Body of pancreas (tissue), 4 donors: ENCODE results near the gene ICE1. TPM values are rescaled to one million over a fixed set of nuclear protein-coding genes. Genes with fewer than 3 reads are reported as not detected.
"Not testable (repeated sequence)": the region's sequence is repeated elsewhere in the genome, so short reads cannot be mapped to it uniquely, and the experiment has no call there.

ENCODE experiments used
- ATAC-seq: fragments of 150-250 bp; one replicate; pipeline ENCODE4 v1.9.1; 2016
- DNase-seq, 4 donors: peaks; one replicate each; pipeline ENCODE4 v3.0.0-alpha.2; 2019
- H3K27ac ChIP-seq, 4 donors: fragments of 200-600 bp; sonication (generic); 1 replicate in 3 of 4; 2 replicates in 1 of 4; pipeline versions ENCODE4 v1.5.1 to v1.6.1; 2016 to 2019; ENCODE audit warnings: mild to moderate bottlenecking in 1 of 4, mixed read lengths in 1 of 4, moderate library complexity in 1 of 4
- H3K27me3 ChIP-seq, 2 donors: fragments of 200-600 bp; sonication (generic); one replicate each; pipeline ENCODE4 v1.6.0; 2016; ENCODE audit warnings: mild to moderate bottlenecking in 1 of 2
- H3K36me3 ChIP-seq, 2 donors: fragments of 200-600 bp; sonication (generic); replicated peaks in 1 of 2; 2 replicates each; pipeline ENCODE4 v1.5.1; 2016; ENCODE audit warnings: low read depth in 2 of 2; ENCODE audit not compliant: insufficient read depth in 1 of 2
- H3K4me1 ChIP-seq: fragments of 200-600 bp; sonication (generic); one replicate; pipeline ENCODE4 v1.6.0; 2016
- H3K4me3 ChIP-seq, 2 donors: fragments of 200-600 bp; sonication (generic); 1 replicate in 1 of 2; 2 replicates in 1 of 2; pipeline ENCODE4 v1.5.1; 2016 to 2019
- H3K9me3 ChIP-seq, 3 donors: fragments of 200-600 bp; sonication (generic); 1 replicate in 2 of 3; 2 replicates in 1 of 3; pipeline ENCODE4 v1.5.1; 2016
- POLR2A ChIP-seq, 3 donors: fragments of 450-650 bp; IDR thresholded peaks; one replicate each; pipeline ENCODE4 v1.6.1; 2016; ENCODE audit warnings: antibody characterized with exemption in 3 of 3, mild to moderate bottlenecking in 2 of 3
- WGBS, 2 donors: methylation state at CpG; one replicate each; pipeline ENCODE4 v1.1.5; 2017; 5-methylcytosine and 5-hydroxymethylcytosine counted together
- intact Hi-C: fragments of 100-400 bp; cut with DNase I; formaldehyde crosslinking; loops from one replicate; pipeline ENCODE4 v1.15.1; 2023
- total RNA-seq, 2 donors: library from RNA; depleted of rRNA; stranded (reverse); fragments of >200 nt; gene quantifications; one replicate each; pipeline ENCODE4 v1.1.0, GENCODE V29; 2016
- TF ChIP-seq, protein P1 (sequence below), 7 experiments: fragments of 450-650 bp in 4 of 7; fragments of 200-600 bp in 3 of 7; sonication (generic) in 3 of 7; IDR thresholded peaks; one replicate each; pipeline ENCODE4 v1.5.1; 2016 to 2019; ENCODE audit warnings: antibody characterized with exemption in 7 of 7

Gene ICE1
- total RNA-seq, 2 donors from 2014 or later, result 13.5 to 15.6 TPM

DNA sequence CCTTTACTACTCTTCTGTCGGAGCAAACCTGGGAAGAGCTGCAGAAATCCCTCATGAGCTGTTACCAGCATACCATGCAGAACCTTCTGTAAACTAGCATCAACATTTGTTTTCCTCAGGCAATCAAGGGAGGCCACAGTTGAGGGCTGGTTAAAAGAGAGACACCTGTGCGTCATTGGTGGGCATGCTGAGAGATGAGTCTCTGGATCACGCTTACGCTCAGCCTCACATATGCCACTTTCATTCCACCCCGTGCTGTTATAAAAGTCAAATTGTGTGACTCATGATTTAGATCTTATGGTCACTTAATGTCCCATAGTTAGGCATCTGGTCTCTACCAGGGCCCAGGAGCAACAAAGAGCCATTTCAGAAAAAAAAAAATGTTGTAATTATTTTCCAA, 18.1 kb upstream of the ICE1 start:
- no peaks in the 10 kb centered on the region for H3K4me1 ChIP-seq
- TF ChIP-seq POLR2A (IDR thresholded peaks at IDR 0.05), result no peak
- TF ChIP-seq, protein P1, sequence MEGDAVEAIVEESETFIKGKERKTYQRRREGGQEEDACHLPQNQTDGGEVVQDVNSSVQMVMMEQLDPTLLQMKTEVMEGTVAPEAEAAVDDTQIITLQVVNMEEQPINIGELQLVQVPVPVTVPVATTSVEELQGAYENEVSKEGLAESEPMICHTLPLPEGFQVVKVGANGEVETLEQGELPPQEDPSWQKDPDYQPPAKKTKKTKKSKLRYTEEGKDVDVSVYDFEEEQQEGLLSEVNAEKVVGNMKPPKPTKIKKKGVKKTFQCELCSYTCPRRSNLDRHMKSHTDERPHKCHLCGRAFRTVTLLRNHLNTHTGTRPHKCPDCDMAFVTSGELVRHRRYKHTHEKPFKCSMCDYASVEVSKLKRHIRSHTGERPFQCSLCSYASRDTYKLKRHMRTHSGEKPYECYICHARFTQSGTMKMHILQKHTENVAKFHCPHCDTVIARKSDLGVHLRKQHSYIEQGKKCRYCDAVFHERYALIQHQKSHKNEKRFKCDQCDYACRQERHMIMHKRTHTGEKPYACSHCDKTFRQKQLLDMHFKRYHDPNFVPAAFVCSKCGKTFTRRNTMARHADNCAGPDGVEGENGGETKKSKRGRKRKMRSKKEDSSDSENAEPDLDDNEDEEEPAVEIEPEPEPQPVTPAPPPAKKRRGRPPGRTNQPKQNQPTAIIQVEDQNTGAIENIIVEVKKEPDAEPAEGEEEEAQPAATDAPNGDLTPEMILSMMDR (IDR thresholded peaks at IDR 0.05), result no peak
- no peak overlapping the region for H3K4me3 ChIP-seq
- H3K27ac ChIP-seq, result no peak overlapping the region
- 78 to 91% methylated on average over 5 of the region's 5 CpGs for WGBS, 2 donors
- DNase-seq (no peak), ATAC-seq (no peak)
- intact Hi-C loops, result no loop called here
- no peaks in the 10 kb centered on the region for H3K36me3 ChIP-seq
- H3K9me3 ChIP-seq, result no peaks in the 10 kb centered on the region
- H3K27me3 ChIP-seq, result no peaks in the 10 kb centered on the region

DNA sequence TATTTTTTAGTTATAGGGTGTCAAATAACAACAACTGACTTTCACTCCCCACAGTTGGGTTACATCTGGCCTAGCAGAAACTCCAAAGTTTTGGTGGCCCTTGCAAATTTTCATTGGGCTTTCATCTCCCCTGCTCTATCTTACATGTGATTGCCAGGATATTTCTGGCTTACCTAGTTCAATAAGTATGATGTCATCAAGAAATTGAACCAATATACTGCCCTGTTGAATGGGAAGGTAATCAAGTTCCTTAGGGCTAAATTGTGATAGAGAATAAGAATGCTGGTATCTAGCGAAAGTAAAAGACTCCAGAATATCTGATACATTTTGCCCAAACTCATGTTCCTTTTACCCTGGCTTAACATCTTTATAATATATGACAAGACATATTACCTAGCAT, 17.0 kb upstream of the ICE1 start:
- TF ChIP-seq, protein P1 (IDR thresholded peaks at IDR 0.05), result no peak
- no peak for TF ChIP-seq POLR2A (IDR thresholded peaks at IDR 0.05)
- DNase-seq, result no peak
- H3K36me3 ChIP-seq, result no peaks in the 10 kb centered on the region
- H3K9me3 ChIP-seq, result no peaks in the 10 kb centered on the region
- no peaks in the 10 kb centered on the region for H3K4me1 ChIP-seq
- intact Hi-C loops, result no loop called here
- no peak overlapping the region for H3K4me3 ChIP-seq
- no peak overlapping the region for H3K27ac ChIP-seq
- 100% methylated on average over 1 of the region's 1 CpG for WGBS, 2 donors
- no peak for ATAC-seq
- H3K27me3 ChIP-seq, result no peaks in the 10 kb centered on the region

DNA sequence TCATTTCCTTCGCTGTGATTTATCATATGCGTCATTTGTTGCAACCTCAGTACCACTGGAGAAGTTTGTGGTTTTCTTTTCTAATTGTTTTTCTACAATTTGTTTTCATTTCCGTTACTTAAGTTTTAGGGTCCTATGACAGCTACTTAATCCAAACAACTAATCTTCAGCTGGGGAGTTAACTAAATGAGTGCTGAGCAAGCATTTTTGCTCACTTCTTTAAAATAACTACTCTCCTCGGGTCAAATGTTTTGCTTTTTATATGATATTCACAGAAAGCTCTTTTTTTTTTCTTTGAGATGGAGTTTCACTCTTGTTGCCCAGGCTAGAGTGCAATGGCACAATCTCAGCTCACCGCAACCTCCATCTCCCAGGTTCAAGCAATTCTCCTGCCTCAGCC, 14.6 kb upstream of the ICE1 start:
- Histone ChIP-seq H3K4me1 (no peaks in the 10 kb centered on the region), H3K9me3 (no peaks in the 10 kb centered on the region), H3K27ac (no peak overlapping the region), H3K27me3 (no peaks in the 10 kb centered on the region), H3K4me3 (no peak overlapping the region), H3K36me3 (no peaks in the 10 kb centered on the region)
- WGBS, 2 donors, result 90 to 97% methylated on average over 5 of the region's 5 CpGs
- TF ChIP-seq, protein P1 (IDR thresholded peaks at IDR 0.05), result no peak
- no peak for TF ChIP-seq POLR2A (IDR thresholded peaks at IDR 0.05)
- DNase-seq, result no peak
- ATAC-seq, result no peak
- intact Hi-C loops, result no loop called here

DNA sequence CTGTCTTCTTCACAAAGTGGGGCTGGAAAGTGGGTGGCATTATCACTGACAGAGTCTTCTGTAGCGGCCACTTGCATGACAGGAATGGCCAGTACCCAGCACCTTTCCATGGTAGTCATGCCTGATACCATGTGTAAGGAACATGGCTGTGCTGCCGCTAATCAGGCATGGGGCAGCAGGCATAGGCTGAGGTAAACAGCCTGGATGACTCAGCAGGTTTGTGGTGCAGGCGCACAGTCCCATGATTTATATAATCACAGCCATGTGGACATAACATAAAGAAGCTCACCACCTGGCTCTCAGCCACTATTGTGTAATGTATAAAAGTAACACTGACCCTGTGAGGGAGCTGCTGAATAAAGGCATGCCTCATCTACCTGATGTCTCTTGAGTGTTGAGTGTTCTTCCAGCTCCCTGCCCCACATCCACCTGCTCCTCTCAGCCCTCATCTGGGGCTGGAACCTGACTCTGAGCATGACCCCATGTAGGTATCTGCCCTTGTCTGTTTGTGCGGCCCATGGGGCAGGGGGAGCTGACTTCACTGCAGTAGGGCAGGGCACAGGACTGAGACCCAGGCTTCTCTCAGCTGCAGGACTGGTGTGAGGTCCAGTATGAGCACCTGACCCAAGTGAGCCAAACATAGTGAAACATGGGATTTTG, 13.2 kb upstream of the ICE1 start:
- TF ChIP-seq, protein P1 (IDR thresholded peaks at IDR 0.05), result no peak
- TF ChIP-seq POLR2A (IDR thresholded peaks at IDR 0.05), result no peak
- no peaks in the 10 kb centered on the region for H3K36me3 ChIP-seq
- no peaks in the 10 kb centered on the region for H3K9me3 ChIP-seq
- no peaks in the 10 kb centered on the region for H3K27me3 ChIP-seq
- ATAC-seq, result no peak
- no peak for DNase-seq
- H3K4me3 ChIP-seq, result no peak overlapping the region
- 92 to 99% methylated on average over 4 of the region's 4 CpGs for WGBS, 2 donors
- no peak overlapping the region for H3K27ac ChIP-seq
- H3K4me1 ChIP-seq, result no peaks in the 10 kb centered on the region
- intact Hi-C loops, result no loop called here

DNA sequence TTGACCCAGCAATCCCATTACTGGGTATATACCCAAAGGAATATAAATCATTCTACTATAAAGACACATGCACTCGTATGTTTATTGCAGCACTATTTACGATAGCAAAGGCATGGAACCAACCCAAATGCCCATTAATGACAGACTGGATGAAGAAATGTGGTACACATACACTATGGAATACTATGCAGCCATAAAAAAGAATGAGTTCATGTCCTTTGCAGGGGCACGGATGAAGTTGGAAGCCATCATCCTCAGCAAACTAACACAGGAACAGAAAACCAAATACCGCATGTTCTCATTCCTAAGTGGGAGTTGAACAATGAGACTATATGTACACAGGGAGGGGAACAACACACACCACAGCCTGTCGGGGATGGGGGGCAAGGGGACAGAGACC, 8.6 kb upstream of the ICE1 start:
- H3K36me3 ChIP-seq, H3K9me3 ChIP-seq, H3K4me1 ChIP-seq, H3K4me3 ChIP-seq, ATAC-seq, DNase-seq, H3K27me3 ChIP-seq, H3K27ac ChIP-seq: not testable (repeated sequence)
- intact Hi-C loops, result loop anchor here (10.0 kb wide), 1 partner anchor 539 kb away; no protein-coding TSS in a partner anchor
- WGBS, 2 donors, result 53 to 90% methylated on average over 5 of the region's 5 CpGs
